Activated CD4-positive, alpha-beta T cell treated with anti-CD3 and anti-CD28 coated beads, Interleukin-2, Interleukin-4, amounts not matched to agents 100 ng/mL and 50 ng/mL, durations not matched to agents 16 hours and 8 hours (primary cell): ENCODE results near the gene PCNX3.

ENCODE experiments used
- DNase-seq: peaks from one replicate; pipeline ENCODE4 v3.0.0-alpha.2; 2020; ENCODE audit warnings: low spot score

The PCNX3 gene

GRCh38 chr11:65615229-65615949 lies at the start of gene PCNX3:
PCNX3 (plus strand) TSS chr11:65615776; CDS start chr11:65616312, 536 bp downstream.
- peak; percentile 100 for DNase-seq

GRCh38 chr11:65569164-65569972 lies 46.2 kb upstream of the PCNX3 start:
- no peak for DNase-seq

GRCh38 chr11:65569973-65570918 lies 45.3 kb upstream of the PCNX3 start, which contains the start of gene ZNRD2:
ZNRD2 (plus strand) TSS chr11:65570477; CDS start chr11:65570492, 15 bp downstream.
- peak; percentile 99 for DNase-seq

GRCh38 chr11:65571420-65571819 lies 44.2 kb upstream of the PCNX3 start:
- DNase-seq, result no peak

DNA sequence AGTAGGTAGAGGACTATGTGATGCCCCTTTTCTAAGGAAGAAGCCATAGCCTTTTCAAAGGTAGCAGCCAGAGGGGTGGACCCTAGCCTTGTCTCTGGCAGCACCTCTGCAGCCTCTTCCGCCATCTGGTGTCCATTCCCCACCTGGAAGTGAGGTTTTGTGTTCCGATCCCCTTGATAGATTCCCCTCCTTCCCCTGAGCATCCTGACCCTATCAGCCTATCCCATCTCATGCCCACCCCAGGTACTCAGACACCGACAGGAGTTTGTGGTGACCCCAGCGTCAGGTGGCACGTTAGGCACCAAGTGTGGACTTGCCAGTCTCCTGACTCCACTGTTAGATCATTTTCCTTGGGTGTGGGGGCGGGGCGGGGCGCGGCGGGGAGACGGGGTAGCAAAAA lies 43.6 kb upstream of the PCNX3 start:
- no peak for DNase-seq

DNA sequence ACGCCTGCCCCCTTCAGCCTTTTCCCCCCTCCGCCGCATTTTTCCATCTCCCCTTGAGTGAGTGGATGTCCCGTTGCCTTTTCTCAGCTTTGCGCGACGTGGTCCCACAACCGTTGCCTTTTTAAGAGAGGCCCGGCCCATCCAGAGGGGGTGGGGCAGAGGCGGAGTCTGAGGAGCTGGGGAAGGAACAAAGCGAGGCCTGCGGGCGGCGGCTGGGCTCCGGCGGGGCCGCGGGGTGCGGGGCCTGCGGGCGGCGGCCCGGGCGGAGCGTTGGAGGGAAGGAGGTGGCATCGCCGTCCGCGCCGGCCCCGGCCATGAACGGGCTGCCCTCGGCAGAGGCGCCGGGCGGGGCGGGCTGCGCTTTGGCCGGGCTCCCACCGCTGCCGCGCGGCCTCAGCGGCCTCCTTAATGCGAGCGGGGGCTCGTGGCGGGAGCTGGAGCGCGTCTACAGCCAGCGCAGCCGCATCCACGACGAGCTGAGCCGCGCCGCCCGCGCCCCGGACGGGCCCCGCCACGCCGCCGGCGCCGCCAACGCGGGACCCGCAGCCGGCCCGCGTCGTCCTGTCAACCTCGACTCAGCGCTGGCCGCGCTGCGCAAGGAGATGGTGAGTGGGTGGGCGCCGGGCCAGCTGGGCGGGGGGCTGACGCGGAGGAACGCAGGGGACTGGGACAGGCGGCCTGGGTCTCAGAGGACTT lies 43.1 kb upstream of the PCNX3 start, which contains the start of gene FAM89B:
Gene FAM89B (plus strand): TSS at position 183 of the 696 bp plus-strand sequence. CDS start 132 bp downstream, at position 315.
- DNase-seq, result peak; percentile 88

DNA sequence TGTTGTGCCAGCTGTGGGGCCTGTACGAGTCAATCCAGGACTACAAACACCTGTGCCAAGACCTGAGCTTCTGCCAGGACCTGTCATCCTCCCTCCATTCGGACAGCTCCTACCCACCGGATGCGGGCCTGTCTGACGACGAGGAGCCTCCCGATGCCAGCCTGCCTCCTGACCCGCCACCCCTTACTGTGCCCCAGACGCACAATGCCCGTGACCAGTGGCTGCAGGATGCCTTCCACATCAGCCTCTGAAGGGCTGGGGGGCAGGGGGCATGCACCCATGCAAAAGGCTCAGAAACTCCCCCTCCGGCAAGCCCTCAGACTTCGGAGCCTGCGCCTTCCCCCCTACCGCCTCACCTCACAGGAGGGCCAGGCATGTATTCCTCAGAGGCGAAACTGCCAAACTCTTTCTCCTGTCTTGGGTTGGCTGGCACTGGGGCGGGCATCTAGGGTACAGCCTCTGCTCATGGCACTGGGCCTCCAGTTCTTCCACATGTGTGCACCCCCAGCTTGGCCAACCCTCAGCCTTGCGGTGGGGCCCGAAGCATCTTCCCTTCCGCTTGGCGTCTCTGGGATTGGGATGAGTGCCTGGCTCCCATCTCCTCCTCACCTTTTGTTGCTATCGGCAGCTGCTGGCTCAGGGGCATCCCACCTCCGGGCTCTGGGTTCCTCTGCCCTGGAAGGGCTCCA lies 42.0 kb upstream of the PCNX3 start:
- DNase-seq, result no peak

DNA sequence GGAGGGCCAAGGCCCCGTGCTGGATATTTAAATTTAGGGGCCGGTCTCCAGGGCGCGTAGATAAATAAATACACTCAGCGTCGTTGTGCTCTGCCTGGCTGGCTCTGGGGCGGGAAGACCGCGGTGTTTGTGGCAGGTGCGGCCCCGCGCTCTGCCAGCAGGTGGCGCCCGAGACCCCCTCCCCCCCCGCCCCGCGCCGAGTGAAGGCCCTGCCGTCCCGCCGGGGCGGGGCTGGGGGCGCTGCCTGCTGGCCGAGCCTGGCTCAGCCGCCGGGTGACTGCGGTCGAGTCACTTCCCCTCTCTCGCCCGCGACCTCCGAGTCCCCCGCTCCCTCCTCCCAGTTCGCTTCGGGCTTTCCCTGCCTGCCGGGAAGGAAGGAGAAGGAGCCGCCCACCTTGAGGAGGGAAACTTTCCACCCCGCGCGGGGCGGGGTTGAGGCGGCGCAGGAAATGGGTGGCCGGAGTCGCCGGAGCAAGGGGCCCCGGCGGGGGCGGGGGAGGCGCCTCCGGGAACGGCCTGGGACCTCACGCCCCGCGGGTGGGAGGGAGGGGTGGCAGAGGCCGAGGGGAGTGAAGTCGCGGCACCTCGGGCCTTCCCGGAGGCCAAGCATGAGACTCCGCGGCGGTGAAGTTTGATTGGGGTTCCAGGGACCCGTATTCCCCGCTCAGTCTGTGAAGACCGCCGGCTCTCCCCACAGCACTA lies 41.3 kb upstream of the PCNX3 start:
- peak; percentile 95 for DNase-seq

- no peak for DNase-seq
These were observed 40.6 kb upstream of the PCNX3 start for GRCh38 chr11:65574811-65575567.

GRCh38 chr11:65575568-65576231 lies 39.9 kb upstream of the PCNX3 start, which contains the start of gene EHBP1L1:
EHBP1L1 (plus strand) TSS chr11:65576053; CDS start chr11:65576303, 250 bp downstream.
- DNase-seq, result peak; percentile 83

GRCh38 chr11:65576232-65576866 lies 39.2 kb upstream of the PCNX3 start:
- DNase-seq, result no peak

- DNase-seq, result no peak
These were observed 38.5 kb upstream of the PCNX3 start for GRCh38 chr11:65576867-65577755.

DNA sequence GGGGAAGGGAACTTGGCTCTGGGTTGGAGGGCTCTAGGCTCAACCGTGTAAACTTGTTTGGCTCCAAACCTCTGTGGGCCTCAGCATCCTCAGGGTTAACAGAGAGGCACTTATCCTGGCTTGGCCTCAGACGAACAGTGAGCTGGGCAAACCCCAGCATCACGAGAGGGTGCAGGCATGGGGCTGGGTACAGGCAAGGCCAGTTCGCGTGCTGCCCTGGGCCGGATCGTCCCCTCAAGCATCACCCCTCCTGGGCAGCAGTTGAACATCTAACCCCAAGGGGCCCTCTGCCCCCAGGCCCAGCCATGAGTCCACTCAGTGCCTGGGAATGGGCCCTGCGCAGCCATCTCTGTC lies 37.8 kb upstream of the PCNX3 start:
- DNase-seq, result no peak

DNA sequence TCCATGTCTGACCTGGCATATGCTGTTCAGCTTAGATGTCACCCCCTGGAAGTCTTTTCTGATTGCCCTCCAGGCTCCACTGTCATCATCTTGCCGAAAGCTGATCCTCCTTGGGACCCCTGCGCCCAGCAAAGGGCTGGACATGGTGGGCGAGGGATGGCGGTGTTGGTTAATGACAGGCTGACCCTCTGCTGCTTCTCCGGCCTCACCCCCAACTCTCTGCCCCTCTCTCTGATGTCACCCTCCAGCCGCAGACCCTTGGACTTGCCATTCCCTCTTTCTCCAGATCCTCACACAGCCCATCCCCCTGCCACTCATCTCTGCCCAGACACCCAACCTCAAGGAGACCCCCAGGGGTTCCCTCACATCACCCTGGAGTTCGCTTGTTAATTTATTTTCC lies 37.4 kb upstream of the PCNX3 start:
- DNase-seq, result no peak

- no peak for DNase-seq
These were observed 36.9 kb upstream of the PCNX3 start for GRCh38 chr11:65578667-65579066.

DNA sequence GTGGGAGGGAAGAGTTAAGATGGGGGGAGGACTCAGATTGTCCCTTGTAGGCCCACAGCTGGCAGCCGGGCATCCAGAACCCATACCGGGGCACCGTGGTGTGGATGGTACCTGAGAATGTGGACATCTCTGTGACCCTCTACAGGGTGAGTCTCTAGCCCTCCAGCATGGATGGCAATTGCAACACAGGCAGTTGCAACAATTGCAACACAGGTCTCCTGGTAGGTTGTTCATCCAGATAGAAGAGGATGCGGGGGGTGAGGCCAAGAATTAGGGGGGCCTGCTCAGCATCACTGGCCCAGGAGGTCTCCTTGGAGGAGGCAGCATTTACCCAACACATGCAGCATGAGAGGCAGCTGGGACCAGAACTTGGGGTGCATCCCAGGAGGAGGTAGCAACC lies 36.3 kb upstream of the PCNX3 start:
- no peak for DNase-seq

DNA sequence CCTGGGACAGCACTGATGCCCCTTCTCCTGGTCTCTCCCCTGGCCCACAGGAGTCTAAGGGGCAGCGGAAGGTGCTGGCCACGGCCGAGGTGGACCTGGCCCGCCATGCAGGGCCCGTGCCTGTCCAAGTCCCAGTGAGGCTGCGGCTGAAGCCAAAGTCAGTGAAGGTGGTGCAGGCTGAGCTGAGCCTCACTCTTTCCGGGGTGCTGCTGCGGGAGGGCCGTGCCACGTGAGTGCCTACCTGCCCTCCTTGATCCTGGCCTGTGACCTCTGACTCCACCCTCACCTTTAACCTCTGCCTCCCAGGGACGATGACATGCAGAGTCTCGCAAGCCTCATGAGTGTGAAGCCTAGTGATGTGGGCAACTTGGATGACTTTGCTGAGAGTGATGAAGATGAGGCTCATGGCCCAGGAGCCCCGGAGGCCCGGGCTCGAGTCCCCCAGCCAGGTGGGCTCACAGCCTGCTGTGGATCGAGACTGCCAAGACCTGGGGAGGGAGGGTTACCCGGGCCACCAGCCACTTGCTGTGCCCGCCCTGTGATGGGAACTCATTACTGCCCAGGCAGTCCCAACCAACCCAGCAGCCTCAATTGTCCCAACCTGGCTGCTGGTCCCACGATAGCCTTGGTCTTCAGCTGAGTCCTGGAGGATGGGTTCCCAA lies 35.4 kb upstream of the PCNX3 start:
- no peak for DNase-seq
